VCaP (cell line): ENCODE data around the gene AVP.
"Not testable (repeated sequence)": the region's sequence is repeated elsewhere in the genome, so short reads cannot be mapped to it uniquely, and the experiment has no call there.

Experiments used
- H3K27ac ChIP-seq: fragments of 450-650 bp; 2 replicates; pipeline ENCODE4 v1.5.1; 2017
- CTCF ChIP-seq: fragments of 450-650 bp; conservative IDR thresholded peaks from 2 replicates; pipeline ENCODE4 v1.5.1; 2017; ENCODE audit warnings: mild to moderate bottlenecking, moderate library complexity

The AVP gene

GRCh38 chr20:3084283-3084985, at the start of gene AVP:
Gene AVP (minus strand): TSS chr20:3084724. CDS start chr20:3084674, 50 bp downstream.
- TF ChIP-seq CTCF, result no peak
- no peak within 1 kb of the TSS for H3K27ac ChIP-seq

- H3K27ac ChIP-seq, result no peak overlapping the region
- no peak for TF ChIP-seq CTCF
Measured at GRCh38 chr20:3134151-3134550, 49.6 kb upstream of the AVP start.

- no peak for TF ChIP-seq CTCF
- no peak overlapping the region for H3K27ac ChIP-seq
Measured at GRCh38 chr20:3133155-3133554, 48.6 kb upstream of the AVP start.

GRCh38 chr20:3130051-3130600, 45.6 kb upstream of the AVP start:
- no peak for TF ChIP-seq CTCF
- no peak overlapping the region for H3K27ac ChIP-seq

- no peak overlapping the region for H3K27ac ChIP-seq
- TF ChIP-seq CTCF, result no peak
Measured at GRCh38 chr20:3129094-3129493, 44.6 kb upstream of the AVP start.

GRCh38 chr20:3128275-3128984, 43.9 kb upstream of the AVP start:
- H3K27ac ChIP-seq, result no peak overlapping the region
- no peak for TF ChIP-seq CTCF

GRCh38 chr20:3126527-3126859, 42.0 kb upstream of the AVP start:
- TF ChIP-seq CTCF, result no peak
- no peak overlapping the region for H3K27ac ChIP-seq

GRCh38 chr20:3125776-3126526, 41.4 kb upstream of the AVP start:
- H3K27ac ChIP-seq, result not testable (repeated sequence)

- not testable (repeated sequence) for H3K27ac ChIP-seq
Measured at GRCh38 chr20:3124773-3125560, 40.4 kb upstream of the AVP start.

- H3K27ac ChIP-seq, result not testable (repeated sequence)
Measured at GRCh38 chr20:3124163-3124562, 39.6 kb upstream of the AVP start.
